Stimulated activated naive CD4-positive, alpha-beta T cell (primary cell): ENCODE measurements around the gene CENPP.

Source experiments
- DNase-seq, 6 experiments: peaks; one replicate each; lab custom pipeline; 2025; lab: John Stamatoyannopoulos, UW

CENPP gene

GRCh38 chr9:92657296-92658094 is 331.7 kb downstream of the CENPP start:
- no peak for DNase-seq

GRCh38 chr9:92658176-92658575 is 332.4 kb downstream of the CENPP start:
- no peak for DNase-seq

- DNase-seq, result no peak
Observed at GRCh38 chr9:92658611-92659010, 332.9 kb downstream of the CENPP start.

GRCh38 chr9:92659601-92660000 is 333.8 kb downstream of the CENPP start:
- DNase-seq, result no peak

- no peak for DNase-seq
Observed at GRCh38 chr9:92660266-92660665, 334.5 kb downstream of the CENPP start.

GRCh38 chr9:92661127-92661526 is 335.4 kb downstream of the CENPP start:
- DNase-seq, result no peak

- DNase-seq, result no peak
Observed at GRCh38 chr9:92661743-92662142, 336.0 kb downstream of the CENPP start.

GRCh38 chr9:92663126-92663525 is 337.4 kb downstream of the CENPP start:
- DNase-seq, result no peak

GRCh38 chr9:92663951-92664350 is 338.2 kb downstream of the CENPP start:
- no peak for DNase-seq

GRCh38 chr9:92664394-92665152 is 338.8 kb downstream of the CENPP start:
- peak in 5 of 6 experiments; percentile 2 to 43 (median 22) for DNase-seq

- DNase-seq, result no peak
Observed at GRCh38 chr9:92665836-92666235, 340.1 kb downstream of the CENPP start.

- no peak for DNase-seq
Observed at GRCh38 chr9:92666236-92666635, 340.5 kb downstream of the CENPP start.

- no peak for DNase-seq
Observed at GRCh38 chr9:92666912-92667532, 341.3 kb downstream of the CENPP start.

GRCh38 chr9:92668746-92669526 is 343.2 kb downstream of the CENPP start:
- DNase-seq, result peak in 4 of 6 experiments; percentile 3 to 31 (median 12)

GRCh38 chr9:92669527-92669889 is 343.8 kb downstream of the CENPP start:
- DNase-seq, result peak in 3 of 6 experiments; percentile 39 to 58 (median 44)
